Left cardiac atrium (tissue), 4 donors: ENCODE results near the gene COL11A1. TPM values are rescaled to one million over a fixed set of nuclear protein-coding genes. Genes with fewer than 3 reads are reported as not detected.
"Not testable (repeated sequence)": the region's sequence is repeated elsewhere in the genome, so short reads cannot be mapped to it uniquely, and the experiment has no call there.

Experiments used
- ATAC-seq, 2 donors: fragments of 200-7000 bp; cut with Tn5 transposase; one replicate each; pipeline ENCODE4 v1.9.1; 2020; ENCODE audit warnings: mild to moderate bottlenecking in 2 of 2, moderate library complexity in 2 of 2
- DNase-seq: peaks from one replicate; pipeline ENCODE4 v3.0.0-alpha.2; 2020
- intact Hi-C, 2 donors: fragments of 100-400 bp; cut with DNase I; formaldehyde crosslinking; loops; one replicate each; pipeline versions ENCODE4 v1.14.1 to v1.15.1; 2022 to 2023
- total RNA-seq, 2 donors: library from RNA; stranded (reverse); fragmentation: NEBNext Ultra II Directional; extraction: Animal tissue kit (Norgen Biotek cat#: 25700); gene quantifications; one replicate each; pipeline ENCODE4 v1.2.1, GENCODE V29; 2021
- donor health status: DM: no; HTN: yes; CAD: no.
- donor health status: DM: no; HTN: yes; CAD: no; lungs with severe emphysema.
- donor health status: DM: yes; HTN: yes; CAD: no.
- donor health status: Dilated cardiomyopathy.

The COL11A1 gene
- total RNA-seq, 2 donors from 2014 or later, result 0.35 TPM; not detected in 1

GRCh38 chr1:103089221-103089620 is 19.1 kb downstream of the COL11A1 start:
- DNase-seq (no peak), ATAC-seq (no peak)
- intact Hi-C loops, result no loop called here

DNA sequence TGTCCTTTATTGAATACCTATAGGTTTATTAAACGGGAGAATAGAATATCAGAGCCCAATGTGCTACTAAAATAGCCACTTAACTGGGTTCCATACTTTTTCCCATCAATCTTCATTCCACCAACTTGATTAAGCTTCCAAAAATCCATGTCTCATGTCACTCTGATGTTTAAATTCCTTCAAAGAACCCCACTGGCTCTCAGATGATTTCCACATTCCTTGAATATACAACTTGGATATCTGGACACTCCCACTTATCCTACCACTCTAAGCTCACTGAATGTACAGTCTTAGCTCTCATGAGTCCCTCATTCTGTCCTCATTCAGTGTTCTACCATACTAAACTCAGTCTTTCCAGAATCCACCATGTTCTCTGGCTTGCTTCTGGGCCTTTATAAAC is 21.1 kb downstream of the COL11A1 start:
- DNase-seq (no peak), ATAC-seq (no peak)
- intact Hi-C loops, result no loop called here

- intact Hi-C loops, result no loop called here
- ATAC-seq, result no peak
- no peak for DNase-seq
Measured at GRCh38 chr1:103084181-103084580, 24.1 kb downstream of the COL11A1 start.

DNA sequence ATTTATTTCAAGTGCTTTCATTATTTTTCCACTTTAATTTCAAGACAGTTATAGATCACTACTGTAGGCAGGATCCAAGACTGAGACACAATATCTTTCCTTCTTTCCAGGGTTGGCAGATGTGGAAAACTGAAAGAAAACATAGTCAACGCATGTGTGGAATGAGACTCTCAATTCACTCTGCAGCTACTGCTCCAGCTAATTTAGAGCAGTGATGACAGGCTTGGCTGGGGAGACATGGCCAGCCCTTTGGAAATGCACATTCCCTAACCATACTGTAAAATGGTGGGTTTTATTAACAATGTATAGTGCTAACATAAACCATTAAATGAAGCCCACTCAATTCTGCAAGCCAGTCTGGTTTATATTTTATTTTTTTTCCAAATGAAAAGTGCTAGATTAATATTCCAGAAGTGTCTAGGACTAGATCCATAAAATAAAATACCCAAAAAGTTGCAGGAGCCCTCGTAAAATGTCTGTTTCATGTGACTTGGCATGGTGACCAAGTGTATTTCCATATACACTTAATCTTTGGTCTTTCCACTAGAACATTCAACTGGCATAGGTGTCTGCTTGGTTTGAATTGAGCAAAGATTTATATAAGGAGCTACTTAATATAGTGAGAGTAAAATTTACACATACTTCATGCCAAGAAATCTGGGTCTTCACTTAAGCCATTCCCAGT is 32.9 kb downstream of the COL11A1 start:
- intact Hi-C loops, result no loop called here

DNA sequence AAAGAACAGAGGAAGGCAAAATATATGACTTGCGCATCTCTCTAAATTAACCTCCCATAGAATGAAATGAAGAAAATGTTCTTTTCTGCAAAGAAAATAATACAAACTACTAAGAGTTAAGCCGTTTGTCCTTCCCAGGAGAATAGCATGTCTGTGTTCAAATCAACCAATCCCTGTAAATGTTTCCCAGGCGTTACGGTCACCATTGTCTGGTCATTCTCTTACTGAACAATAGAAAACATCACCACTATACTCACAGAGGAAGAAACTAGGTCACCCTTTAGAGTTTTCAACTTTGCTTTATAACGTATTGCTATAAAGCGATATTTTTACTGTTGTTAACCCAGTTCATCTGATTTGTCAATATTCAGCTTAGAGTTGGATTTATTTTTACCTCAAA is 34.1 kb downstream of the COL11A1 start:
- DNase-seq (no peak), ATAC-seq (no peak)
- intact Hi-C loops, result no loop called here

More for the DNA sequence above, 32.9 kb downstream of the COL11A1 start:
- ATAC-seq (no peak), DNase-seq (no peak)

DNA sequence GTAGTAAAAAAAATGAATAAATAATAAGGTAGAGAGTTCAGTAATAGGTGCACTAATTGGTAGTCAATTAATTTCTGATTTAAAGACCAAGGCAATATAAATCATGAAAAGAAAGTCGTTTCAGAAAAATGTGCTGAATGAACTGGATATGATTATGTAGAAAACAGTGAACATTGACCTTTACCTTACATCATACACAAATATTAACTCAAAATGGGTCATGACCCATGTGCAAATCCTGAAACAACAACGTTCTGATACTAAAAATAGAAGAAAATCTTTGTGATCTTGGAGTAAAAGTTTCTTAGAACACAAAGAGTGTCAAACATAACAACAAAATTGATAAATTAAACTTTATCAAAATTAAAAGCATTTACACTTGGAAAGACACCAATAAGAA is 39.1 kb downstream of the COL11A1 start:
- ATAC-seq (no peak), DNase-seq (no peak)
- intact Hi-C loops, result no loop called here

DNA sequence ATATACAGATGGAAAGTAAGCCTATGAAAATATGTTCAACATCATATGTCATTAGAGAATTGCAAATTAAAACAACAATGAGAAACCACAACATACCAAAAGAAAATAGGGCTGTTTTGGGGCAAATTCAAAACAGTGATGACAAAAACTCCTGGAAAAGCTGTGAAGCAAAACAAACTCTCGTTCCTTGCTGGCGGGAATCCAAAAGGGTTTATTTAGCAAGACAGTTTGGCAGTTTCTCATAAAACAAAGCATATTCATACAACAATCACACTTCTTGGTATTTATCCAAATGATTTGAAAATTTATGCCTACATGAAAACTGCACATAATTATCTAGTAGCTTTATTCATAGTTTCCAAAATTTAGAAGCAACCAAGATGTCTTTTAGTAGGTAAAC is 44.4 kb downstream of the COL11A1 start:
- intact Hi-C loops, result no loop called here
- DNase-seq, result no peak
- ATAC-seq, result no peak

DNA sequence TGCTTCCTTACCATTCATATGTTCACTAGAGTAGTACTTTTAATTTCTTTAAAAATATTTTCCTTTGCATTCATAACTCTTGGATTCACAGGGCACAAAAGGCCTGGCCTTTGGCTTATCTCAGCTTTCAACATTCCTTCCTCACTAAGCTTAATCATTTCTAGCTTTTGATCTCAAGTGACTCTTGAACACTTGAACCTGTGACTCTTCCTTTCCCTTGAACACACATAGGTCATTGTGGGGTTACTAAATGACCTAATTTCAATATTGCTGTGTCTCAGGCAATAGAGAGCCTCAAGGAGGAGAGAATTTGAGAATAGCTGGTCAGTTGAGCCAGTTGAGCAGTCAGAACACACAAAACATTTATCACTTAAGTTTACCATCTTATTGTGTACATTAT is 49.9 kb downstream of the COL11A1 start:
- ATAC-seq (no peak), DNase-seq (no peak)
- intact Hi-C loops, result no loop called here

DNA sequence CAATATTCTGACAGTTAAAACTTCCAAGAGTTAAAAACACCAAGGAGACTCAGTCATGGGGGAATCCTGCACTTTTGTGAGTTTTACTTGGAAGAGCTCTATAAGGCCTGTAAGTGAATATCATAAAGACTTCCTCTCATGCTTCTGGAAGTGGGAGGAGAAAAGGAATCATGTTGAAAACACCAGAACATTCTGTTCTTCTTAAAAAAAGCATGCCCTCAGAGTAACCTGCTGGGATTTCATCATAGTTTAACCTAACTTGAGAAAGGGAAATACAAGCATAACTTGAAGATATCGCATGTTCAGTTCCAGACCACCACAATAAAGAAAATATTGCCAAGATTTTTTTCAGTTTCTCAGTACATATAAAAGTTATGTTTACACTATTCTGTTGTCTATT is 51.9 kb downstream of the COL11A1 start:
- no peak for ATAC-seq
- DNase-seq, result no peak
- intact Hi-C loops, result no loop called here

- intact Hi-C loops, ATAC-seq, DNase-seq: not testable (repeated sequence)
Measured at GRCh38 chr1:103028110-103028509, 80.2 kb downstream of the COL11A1 start.

GRCh38 chr1:103025858-103026409 is 82.4 kb downstream of the COL11A1 start:
- ATAC-seq, result no peak
- intact Hi-C loops, result no loop called here
- no peak for DNase-seq

GRCh38 chr1:103024051-103024450 is 84.3 kb downstream of the COL11A1 start:
- ATAC-seq, result no peak
- no peak for DNase-seq
- intact Hi-C loops, result no loop called here

GRCh38 chr1:103002005-103002404 is 106.3 kb downstream of the COL11A1 start:
- ATAC-seq (no peak), DNase-seq (no peak)
- intact Hi-C loops, result no loop called here

- DNase-seq (no peak), ATAC-seq (no peak)
- intact Hi-C loops, result no loop called here
Measured at GRCh38 chr1:102978874-102979273, 129.4 kb downstream of the COL11A1 start.

GRCh38 chr1:102977292-102977691 is 131.0 kb downstream of the COL11A1 start:
- intact Hi-C loops, result no loop called here
- DNase-seq (no peak), ATAC-seq (no peak)

- no peak for ATAC-seq
- intact Hi-C loops, result no loop called here
- DNase-seq, result no peak
Measured at GRCh38 chr1:102970496-102971078, 137.7 kb downstream of the COL11A1 start.

GRCh38 chr1:102967786-102968185 is 140.5 kb downstream of the COL11A1 start:
- intact Hi-C loops, result no loop called here
- DNase-seq (no peak), ATAC-seq (no peak)

DNA sequence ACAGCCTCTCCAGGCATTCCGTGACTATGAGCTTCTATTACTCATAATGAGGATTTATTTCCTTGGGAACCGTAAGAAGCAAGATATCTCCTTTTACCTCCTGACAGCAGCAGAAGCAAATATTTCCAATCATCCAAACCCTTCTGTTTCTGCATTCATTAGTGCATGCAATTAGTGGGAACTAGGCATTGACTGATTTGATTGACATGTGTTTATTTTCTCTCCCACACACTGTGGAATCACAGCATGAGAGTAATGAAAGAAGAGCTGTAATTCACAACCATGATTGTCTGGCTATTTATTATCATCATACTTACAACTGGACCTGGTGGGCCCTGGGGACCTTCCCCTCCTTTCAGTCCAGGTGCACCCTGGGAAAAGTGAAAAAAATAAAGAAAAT is 146.8 kb downstream of the COL11A1 start:
- no peak for ATAC-seq
- intact Hi-C loops, result no loop called here

DNA sequence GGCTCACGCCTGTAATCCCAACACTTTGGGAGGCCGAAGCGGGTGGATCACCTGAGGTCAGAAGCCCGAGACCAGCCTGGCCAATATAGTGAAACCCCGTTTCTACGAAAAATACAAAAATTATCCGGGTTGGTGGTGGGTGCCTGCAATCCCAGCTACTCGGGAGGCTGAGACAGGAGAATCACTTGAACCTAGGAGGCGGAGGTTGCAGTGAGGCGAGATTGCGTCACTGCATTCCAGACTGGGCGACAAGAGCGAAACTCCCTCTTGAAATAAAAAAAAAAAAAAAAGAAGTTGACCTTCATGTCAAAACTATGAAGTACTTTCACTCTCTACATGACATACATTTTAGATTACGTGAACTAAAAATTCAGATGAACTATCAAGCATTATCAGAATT is 153.7 kb downstream of the COL11A1 start:
- intact Hi-C loops, result no loop called here
- no peak for ATAC-seq
- no peak for DNase-seq

More for the DNA sequence above, 146.8 kb downstream of the COL11A1 start:
- DNase-seq, result no peak

- intact Hi-C loops, result no loop called here
- DNase-seq, result no peak
- no peak for ATAC-seq
Measured at GRCh38 chr1:102952400-102952799, 155.9 kb downstream of the COL11A1 start.

GRCh38 chr1:102942324-102942723 is 166.0 kb downstream of the COL11A1 start:
- intact Hi-C loops, result no loop called here
- ATAC-seq (no peak), DNase-seq (no peak)
